ENCODE results near the gene OR10T2. TPM values are rescaled to one million over a fixed set of nuclear protein-coding genes. Genes with fewer than 3 reads are reported as not detected.

Gene OR10T2
- total RNA-seq, 4 donors from 2014 or later = not detected

GRCh38 chr1:158371188-158371953, 27.9 kb downstream of the OR10T2 start:
- no peak for DNase-seq (ENCODE audit: low spot score in 2 of 2)
- H3K27ac ChIP-seq = no peak overlapping the region
- H3K4me3 ChIP-seq = no peak overlapping the region
- H3K36me3 ChIP-seq = no peaks in the 10 kb centered on the region
- H3K27me3 ChIP-seq = no peaks in the 10 kb centered on the region
- no peaks in the 10 kb centered on the region for H3K4me1 ChIP-seq
- TF ChIP-seq, protein P1, sequence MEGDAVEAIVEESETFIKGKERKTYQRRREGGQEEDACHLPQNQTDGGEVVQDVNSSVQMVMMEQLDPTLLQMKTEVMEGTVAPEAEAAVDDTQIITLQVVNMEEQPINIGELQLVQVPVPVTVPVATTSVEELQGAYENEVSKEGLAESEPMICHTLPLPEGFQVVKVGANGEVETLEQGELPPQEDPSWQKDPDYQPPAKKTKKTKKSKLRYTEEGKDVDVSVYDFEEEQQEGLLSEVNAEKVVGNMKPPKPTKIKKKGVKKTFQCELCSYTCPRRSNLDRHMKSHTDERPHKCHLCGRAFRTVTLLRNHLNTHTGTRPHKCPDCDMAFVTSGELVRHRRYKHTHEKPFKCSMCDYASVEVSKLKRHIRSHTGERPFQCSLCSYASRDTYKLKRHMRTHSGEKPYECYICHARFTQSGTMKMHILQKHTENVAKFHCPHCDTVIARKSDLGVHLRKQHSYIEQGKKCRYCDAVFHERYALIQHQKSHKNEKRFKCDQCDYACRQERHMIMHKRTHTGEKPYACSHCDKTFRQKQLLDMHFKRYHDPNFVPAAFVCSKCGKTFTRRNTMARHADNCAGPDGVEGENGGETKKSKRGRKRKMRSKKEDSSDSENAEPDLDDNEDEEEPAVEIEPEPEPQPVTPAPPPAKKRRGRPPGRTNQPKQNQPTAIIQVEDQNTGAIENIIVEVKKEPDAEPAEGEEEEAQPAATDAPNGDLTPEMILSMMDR (IDR thresholded peaks at IDR 0.05) = no peak
- TF ChIP-seq POLR2A (IDR thresholded peaks at IDR 0.05) = no peak
- no peak for TF ChIP-seq EP300 (IDR thresholded peaks at IDR 0.05)
- peaks cover 0 to 35% (median 3%) of the 10 kb centered on the region in 4 donors for H3K9me3 ChIP-seq
- WGBS, 2 donors = 77 to 78% methylated on average over 6 of the region's 6 CpGs

DNA sequence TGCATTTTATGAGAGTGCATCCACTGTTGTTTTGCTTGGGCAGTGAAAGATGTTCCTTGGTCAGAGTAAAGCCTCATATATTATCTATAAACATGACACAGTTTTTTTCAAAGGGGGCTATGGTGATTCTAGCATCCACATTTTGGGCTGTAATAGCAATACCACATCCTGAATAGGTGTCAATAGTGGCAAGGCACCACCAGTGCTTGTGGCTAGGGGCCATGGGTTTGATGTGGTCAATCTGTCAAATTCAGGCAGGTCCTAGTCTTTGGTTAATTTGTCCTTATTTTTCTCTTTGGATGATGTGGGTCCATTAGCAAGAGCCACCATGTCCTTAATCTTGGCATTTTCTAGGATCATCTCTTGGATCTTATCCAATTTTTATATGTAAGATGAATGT, 32.5 kb downstream of the OR10T2 start:
- H3K27ac ChIP-seq = no peak overlapping the region
- no peak for TF ChIP-seq EP300 (IDR thresholded peaks at IDR 0.05)
- no peak for TF ChIP-seq POLR2A (IDR thresholded peaks at IDR 0.05)
- TF ChIP-seq, protein P1 (IDR thresholded peaks at IDR 0.05) = no peak
- DNase-seq (ENCODE audit: low spot score in 2 of 2) = no peak
- no peak overlapping the region for H3K4me3 ChIP-seq
- H3K27me3 ChIP-seq = no peaks in the 10 kb centered on the region
- H3K9me3 ChIP-seq = peaks cover 0 to 10% (median 0%) of the 10 kb centered on the region in 4 donors
- no peaks in the 10 kb centered on the region for H3K4me1 ChIP-seq
- no peaks in the 10 kb centered on the region for H3K36me3 ChIP-seq

DNA sequence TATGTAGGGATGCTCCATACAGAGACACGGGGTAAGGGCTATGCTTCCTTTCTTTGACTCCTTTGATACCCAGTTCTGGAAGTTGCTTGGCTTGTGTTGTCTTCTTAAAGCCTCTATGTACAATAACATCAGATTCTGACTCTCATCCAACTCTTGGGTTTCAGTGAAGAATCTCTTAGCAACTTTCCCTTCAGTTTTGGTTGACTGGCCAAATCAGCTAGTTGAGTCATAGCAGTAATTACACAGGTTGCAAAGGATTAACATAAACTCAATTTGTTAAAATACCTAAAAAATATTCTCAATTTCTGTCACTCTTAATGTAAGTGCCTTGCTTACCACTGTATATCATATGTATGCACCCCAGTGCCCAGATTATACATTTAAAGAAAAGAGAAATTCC, 36.3 kb downstream of the OR10T2 start:
- Histone ChIP-seq H3K4me3 (no peak overlapping the region), H3K9me3 (no peaks in the 10 kb centered on the region), H3K27me3 (no peaks in the 10 kb centered on the region), H3K27ac (no peak overlapping the region), H3K36me3 (no peaks in the 10 kb centered on the region), H3K4me1 (no peaks in the 10 kb centered on the region)
- 77 to 90% methylated on average over 1 of the region's 1 CpG for WGBS, 2 donors
- TF ChIP-seq EP300 (IDR thresholded peaks at IDR 0.05) = no peak
- DNase-seq (ENCODE audit: low spot score in 2 of 2) = no peak

DNA sequence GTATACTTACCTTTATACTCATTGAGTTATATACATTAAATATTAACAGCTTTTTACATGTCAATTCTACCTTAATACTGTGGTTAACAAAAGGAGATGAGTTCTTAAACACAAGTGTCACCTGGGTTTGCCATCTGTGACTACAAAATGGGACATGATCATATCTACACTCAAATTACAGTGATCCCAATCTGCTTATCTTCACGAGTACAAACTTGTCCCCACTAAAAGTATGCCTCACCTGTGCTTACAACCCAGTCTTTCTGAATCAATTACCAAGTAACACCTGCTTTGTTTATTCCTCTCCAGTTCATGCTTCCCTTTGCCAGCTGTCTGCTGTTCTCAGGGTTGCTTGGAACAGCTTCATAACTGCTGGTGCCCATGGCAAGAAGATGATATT, 36.8 kb downstream of the OR10T2 start:
- no peak overlapping the region for H3K4me3 ChIP-seq
- H3K4me1 ChIP-seq = no peaks in the 10 kb centered on the region
- TF ChIP-seq, protein P1 (IDR thresholded peaks at IDR 0.05) = no peak
- no peak for TF ChIP-seq EP300 (IDR thresholded peaks at IDR 0.05)
- TF ChIP-seq POLR2A (IDR thresholded peaks at IDR 0.05) = no peak
- H3K9me3 ChIP-seq = no peaks in the 10 kb centered on the region
- no peaks in the 10 kb centered on the region for H3K36me3 ChIP-seq
- DNase-seq (ENCODE audit: low spot score in 2 of 2) = no peak
- H3K27ac ChIP-seq = no peak overlapping the region
- WGBS, 2 donors = 50 to 58% methylated on average over 1 of the region's 1 CpG
- no peaks in the 10 kb centered on the region for H3K27me3 ChIP-seq

- 80 to 83% methylated on average over 1 of the region's 1 CpG for WGBS, 2 donors
- Histone ChIP-seq H3K27me3 (no peaks in the 10 kb centered on the region), H3K4me3 (no peak overlapping the region), H3K4me1 (no peaks in the 10 kb centered on the region), H3K9me3 (no peaks in the 10 kb centered on the region), H3K27ac (no peak overlapping the region), H3K36me3 (no peaks in the 10 kb centered on the region)
- TF ChIP-seq EP300 (IDR thresholded peaks at IDR 0.05) (no peak), POLR2A (IDR thresholded peaks at IDR 0.05) (no peak)
- TF ChIP-seq, protein P1 (IDR thresholded peaks at IDR 0.05) = no peak
- no peak for DNase-seq (ENCODE audit: low spot score in 2 of 2)
Measured at GRCh38 chr1:158357441-158357840, 41.8 kb downstream of the OR10T2 start.
